ENCODE data around the gene COL11A1. TPM values are rescaled to one million over a fixed set of nuclear protein-coding genes. Genes with fewer than 3 reads are reported as not detected.
A peak's percentile ranks its signal among the peaks of the same experiment; 100 is the strongest.

COL11A1 gene
- under 1 TPM in 1 of 6 experiments, not detected in 5; 0.31 TPM for total RNA-seq
- long read RNA-seq: 0 reads

DNA sequence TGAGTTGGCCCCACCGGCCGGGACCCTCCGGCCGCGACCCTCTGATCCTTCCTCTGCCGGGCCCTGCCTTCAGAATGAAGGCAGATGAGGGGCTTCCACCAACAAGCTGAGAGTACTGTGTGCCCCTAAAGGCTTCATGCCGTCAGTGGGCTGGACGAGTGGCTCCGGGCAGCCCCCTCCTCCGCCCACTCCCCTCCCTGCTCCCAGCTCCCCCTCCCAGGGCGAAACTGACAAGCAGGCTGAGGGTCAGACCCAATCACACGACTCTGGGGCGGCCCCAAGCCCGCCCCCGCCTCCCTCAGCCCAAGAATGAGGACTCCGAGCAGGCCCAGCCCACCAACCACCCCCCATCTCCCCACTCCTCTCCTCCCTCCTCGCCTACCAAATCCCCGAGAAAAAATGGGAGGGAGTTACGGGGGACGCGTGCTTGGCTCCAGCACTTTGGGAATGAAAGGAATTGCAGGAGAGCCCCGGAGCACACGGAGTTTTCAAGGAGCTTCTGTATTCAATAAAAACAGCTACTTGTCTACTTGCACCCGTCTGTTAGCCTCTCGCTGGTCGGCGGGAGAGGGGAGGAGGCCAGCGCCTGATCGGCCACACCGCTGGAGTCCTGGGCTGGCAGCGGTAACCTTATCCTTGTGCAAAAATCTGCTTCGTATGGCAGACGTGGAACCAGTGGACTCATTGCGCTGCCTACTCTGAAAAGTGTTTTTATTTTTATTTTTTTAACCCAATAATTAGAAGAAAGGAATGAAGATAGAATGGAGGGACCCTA, at the start of gene COL11A1:
Gene COL11A1, minus strand, starts transcription at position 147 of the 775 bp plus-strand sequence. CDS start 344 bp downstream, outside the sequence.
- Histone ChIP-seq H3K36me3 (no peaks in the 10 kb centered on the region), H3K4me1 (peaks cover 0 to 8% (median 0%) of the 10 kb centered on the region in 4 donors), H3K27ac (no peak within 1 kb of the TSS), H3K4me3 (no peak within 1 kb of the TSS), H3K27me3 (no peaks in the 10 kb centered on the region), H3K9me3 (no peaks in the 10 kb centered on the region)
- WGBS (ENCODE audit: insufficient coverage, low coverage, low lambda C conversion rate, missing lambda C conversion rate): 14% methylated on average over 18 of the region's 34 CpGs
- no peak for TF ChIP-seq POLR2A (IDR thresholded peaks at IDR 0.05)
- TF ChIP-seq, protein P1, sequence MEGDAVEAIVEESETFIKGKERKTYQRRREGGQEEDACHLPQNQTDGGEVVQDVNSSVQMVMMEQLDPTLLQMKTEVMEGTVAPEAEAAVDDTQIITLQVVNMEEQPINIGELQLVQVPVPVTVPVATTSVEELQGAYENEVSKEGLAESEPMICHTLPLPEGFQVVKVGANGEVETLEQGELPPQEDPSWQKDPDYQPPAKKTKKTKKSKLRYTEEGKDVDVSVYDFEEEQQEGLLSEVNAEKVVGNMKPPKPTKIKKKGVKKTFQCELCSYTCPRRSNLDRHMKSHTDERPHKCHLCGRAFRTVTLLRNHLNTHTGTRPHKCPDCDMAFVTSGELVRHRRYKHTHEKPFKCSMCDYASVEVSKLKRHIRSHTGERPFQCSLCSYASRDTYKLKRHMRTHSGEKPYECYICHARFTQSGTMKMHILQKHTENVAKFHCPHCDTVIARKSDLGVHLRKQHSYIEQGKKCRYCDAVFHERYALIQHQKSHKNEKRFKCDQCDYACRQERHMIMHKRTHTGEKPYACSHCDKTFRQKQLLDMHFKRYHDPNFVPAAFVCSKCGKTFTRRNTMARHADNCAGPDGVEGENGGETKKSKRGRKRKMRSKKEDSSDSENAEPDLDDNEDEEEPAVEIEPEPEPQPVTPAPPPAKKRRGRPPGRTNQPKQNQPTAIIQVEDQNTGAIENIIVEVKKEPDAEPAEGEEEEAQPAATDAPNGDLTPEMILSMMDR (IDR thresholded peaks at IDR 0.05): no peak
- peak in 2 of 4 donors; percentile 19 to 20 for ATAC-seq
- intact Hi-C loops (cut with DNase I): no loop called here
- DNase-seq: no peak

DNA sequence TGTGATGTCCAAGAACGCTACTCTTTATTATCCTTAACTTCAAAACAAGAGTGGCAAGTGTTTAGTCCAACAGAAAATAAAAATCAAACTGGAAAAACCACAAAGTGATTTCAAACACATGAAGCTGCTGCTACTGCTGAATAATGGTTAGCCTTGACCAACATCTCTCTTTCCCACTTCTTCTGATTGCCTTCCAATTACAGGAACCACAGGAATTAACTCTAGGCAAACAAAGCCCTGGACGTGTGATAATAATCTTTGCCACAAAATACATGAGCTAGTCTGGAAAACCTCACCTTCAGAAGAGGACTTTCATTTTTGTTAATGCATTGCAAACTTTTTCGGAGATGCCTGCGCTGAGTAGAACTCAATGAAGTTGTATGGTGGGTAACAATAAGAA, 48.6 kb upstream of the COL11A1 start:
- no peak overlapping the region for H3K27ac ChIP-seq
- no peak for TF ChIP-seq POLR2A (IDR thresholded peaks at IDR 0.05)
- TF ChIP-seq, protein P1 (IDR thresholded peaks at IDR 0.05): no peak
- DNase-seq: no peak

DNA sequence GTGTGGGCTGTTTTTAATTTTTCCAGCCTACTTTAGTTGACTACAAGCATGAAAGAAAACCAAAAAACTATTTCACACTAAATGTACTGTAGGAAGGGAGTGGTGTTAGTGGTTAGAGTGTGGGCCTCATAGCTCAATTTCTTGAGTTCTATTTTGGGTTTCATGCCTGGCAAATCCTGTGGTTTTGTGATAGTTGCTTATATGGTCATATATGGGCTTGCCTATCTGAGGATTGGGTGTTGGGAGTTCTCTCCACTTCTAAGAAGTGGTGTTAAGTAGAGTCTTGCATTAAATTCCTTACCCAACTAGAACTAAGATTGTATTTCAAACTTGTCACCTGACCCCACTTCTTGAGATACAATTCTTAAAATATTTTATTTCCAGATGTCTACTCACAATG, 37.8 kb upstream of the COL11A1 start:
- Histone ChIP-seq H3K27ac (no peak overlapping the region), H3K9me3 (no peaks in the 10 kb centered on the region), H3K36me3 (no peaks in the 10 kb centered on the region), H3K27me3 (no peaks in the 10 kb centered on the region), H3K4me1 (no peaks in the 10 kb centered on the region), H3K4me3 (no peak overlapping the region)
- intact Hi-C loops (cut with DNase I): no loop called here
- TF ChIP-seq POLR2A (IDR thresholded peaks at IDR 0.05): no peak
- TF ChIP-seq, protein P1 (IDR thresholded peaks at IDR 0.05): no peak
- DNase-seq: no peak
- no peak for ATAC-seq

More for the DNA sequence above, 48.6 kb upstream of the COL11A1 start:
- intact Hi-C loops (cut with DNase I): no loop called here
- Histone ChIP-seq H3K36me3 (no peaks in the 10 kb centered on the region), H3K4me3 (no peak overlapping the region), H3K27me3 (no peaks in the 10 kb centered on the region), H3K4me1 (no peaks in the 10 kb centered on the region), H3K9me3 (no peaks in the 10 kb centered on the region)
- WGBS (ENCODE audit: insufficient coverage, low coverage, low lambda C conversion rate, missing lambda C conversion rate): 37% methylated on average over 4 of the region's 4 CpGs
- ATAC-seq: no peak

DNA sequence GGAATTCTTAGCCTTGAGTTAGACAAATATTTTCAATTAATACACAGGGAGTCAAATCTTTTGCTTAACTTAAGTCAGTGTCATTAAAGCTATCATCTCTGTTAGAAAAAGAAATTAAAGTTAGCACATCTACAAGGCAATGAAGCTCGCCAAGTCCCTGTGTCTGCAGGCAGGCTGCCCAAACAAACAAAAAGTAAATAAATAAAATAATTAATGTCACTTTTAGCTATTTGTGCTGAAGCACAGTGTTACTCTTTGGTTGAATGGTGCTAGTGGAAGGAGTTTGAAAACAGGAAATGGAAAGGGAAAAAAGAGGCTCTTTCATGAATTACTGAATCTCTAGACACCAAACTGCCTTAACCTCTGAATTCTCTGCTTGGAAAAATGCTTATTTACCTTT, 37.1 kb upstream of the COL11A1 start:
- ATAC-seq: no peak
- Histone ChIP-seq H3K27ac (no peak overlapping the region), H3K9me3 (no peaks in the 10 kb centered on the region), H3K4me1 (no peaks in the 10 kb centered on the region), H3K27me3 (no peaks in the 10 kb centered on the region), H3K4me3 (no peak overlapping the region), H3K36me3 (no peaks in the 10 kb centered on the region)
- intact Hi-C loops (cut with DNase I): no loop called here
- DNase-seq: no peak
- WGBS (ENCODE audit: insufficient coverage, low coverage, low lambda C conversion rate, missing lambda C conversion rate): 42% methylated on average over 1 of the region's 1 CpG
- TF ChIP-seq, protein P1 (IDR thresholded peaks at IDR 0.05): no peak
- no peak for TF ChIP-seq POLR2A (IDR thresholded peaks at IDR 0.05)
